ENCODE measurements around the gene OXSR1.
"Not testable (repeated sequence)": the region's sequence is repeated elsewhere in the genome, so short reads cannot be mapped to it uniquely, and the experiment has no call there.

The OXSR1 gene

GRCh38 chr3:38165722-38166387, 518 bp downstream of the OXSR1 start:
- DNase-seq (ENCODE audit: low read depth in 2 of 2) = no peak

- no peak for DNase-seq (ENCODE audit: low read depth in 2 of 2)
These were observed 2.3 kb downstream of the OXSR1 start for GRCh38 chr3:38167591-38167990.

- DNase-seq (ENCODE audit: low read depth in 2 of 2) = no peak
These were observed 3.1 kb downstream of the OXSR1 start for GRCh38 chr3:38168151-38169026.

DNA sequence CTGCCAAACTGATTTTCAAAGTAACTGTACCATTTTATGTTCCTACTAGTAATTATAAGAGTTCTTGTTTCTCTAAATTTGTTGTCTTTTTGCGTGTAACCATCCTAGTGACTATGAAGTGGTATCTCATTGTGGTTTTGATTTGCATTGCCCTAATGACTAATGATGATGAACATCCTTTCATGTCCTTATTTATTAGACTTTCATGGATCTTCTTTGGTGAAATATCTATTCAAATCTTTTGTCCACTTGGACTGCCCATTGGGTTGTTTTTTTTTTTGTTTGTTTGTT, 3.6 kb downstream of the OXSR1 start:
- DNase-seq (ENCODE audit: low read depth in 2 of 2) = no peak

- DNase-seq (ENCODE audit: low read depth in 2 of 2) = no peak
These were observed 5.4 kb downstream of the OXSR1 start for GRCh38 chr3:38170722-38171121.

DNA sequence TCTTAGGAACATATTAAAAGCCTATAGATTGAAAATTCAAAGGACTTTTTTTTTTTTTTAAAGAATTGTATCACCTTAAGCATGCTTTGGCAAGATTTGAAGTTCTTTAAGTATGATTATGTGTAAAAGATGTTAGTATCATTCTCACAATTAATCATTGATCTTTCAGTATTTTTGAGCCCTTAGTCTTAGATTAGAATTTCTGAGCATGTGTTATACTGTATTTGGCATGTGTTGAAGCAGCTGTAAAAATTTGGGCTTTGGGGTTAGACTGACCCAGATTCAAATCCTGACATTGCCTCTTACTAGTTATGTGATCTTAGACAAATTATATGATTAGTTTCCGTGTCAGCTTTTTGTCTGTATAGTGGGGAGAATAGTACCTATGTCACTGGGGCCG, 6.3 kb downstream of the OXSR1 start:
- DNase-seq (ENCODE audit: low read depth in 2 of 2) = no peak

DNA sequence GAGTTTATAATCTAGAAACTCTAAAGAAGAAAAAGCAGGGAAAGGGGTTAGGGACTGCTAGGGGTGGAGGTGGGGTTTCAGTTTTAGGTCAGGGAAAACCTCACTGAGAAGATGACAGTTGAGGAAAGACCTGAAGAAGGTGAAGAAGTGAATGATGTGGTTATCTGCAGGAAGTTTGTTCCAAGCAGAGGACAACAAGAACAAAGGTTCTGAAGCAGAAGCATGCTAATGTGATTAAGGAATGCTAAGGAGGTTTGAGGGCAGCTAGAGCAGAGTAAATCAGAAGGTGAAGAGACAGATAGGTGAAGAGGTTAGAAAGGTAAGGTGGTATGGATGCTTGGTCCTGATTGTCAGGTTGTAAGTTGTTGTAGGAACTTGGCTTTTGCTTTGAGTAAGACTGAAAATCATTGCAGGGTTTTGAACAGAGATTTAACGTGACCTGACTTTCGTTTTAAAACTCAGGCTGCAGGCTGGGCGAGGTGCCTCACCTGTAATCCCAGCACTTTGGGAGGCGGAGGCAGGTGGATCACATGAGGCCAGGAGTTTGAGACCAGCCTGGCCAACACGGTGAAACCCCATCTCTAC, 8.6 kb downstream of the OXSR1 start:
- no peak for DNase-seq (ENCODE audit: low read depth in 2 of 2)

- no peak for DNase-seq (ENCODE audit: low read depth in 2 of 2)
These were observed 11.8 kb downstream of the OXSR1 start for GRCh38 chr3:38177181-38177580.

GRCh38 chr3:38186781-38187180, 21.4 kb downstream of the OXSR1 start:
- no peak for DNase-seq (ENCODE audit: low read depth in 2 of 2)

- no peak for DNase-seq (ENCODE audit: low read depth in 2 of 2)
These were observed 25.1 kb downstream of the OXSR1 start for GRCh38 chr3:38190481-38190881.

- DNase-seq (ENCODE audit: low read depth in 2 of 2) = not testable (repeated sequence)
These were observed 37.6 kb downstream of the OXSR1 start for GRCh38 chr3:38202931-38203330.

DNA sequence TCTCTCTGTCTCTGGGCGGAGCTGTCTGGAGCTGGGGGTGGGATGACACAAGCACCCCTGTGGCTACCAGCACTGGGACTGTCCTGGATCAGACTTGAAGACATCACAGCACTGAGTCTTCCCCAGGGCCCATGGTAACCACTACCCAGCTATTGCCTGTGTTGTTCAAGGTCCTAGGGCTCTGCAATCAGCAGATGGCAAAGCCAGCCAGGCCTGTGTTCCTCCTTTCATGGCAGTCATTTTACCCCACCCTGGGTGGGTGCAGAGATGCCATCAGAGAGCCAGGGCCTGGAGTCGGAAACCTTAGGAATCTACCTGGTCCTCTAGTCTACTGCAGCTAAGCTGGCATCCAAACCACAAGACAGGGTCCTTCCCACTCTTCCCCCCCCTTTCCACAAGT, 38.4 kb downstream of the OXSR1 start:
- DNase-seq (ENCODE audit: low read depth in 2 of 2) = no peak

DNA sequence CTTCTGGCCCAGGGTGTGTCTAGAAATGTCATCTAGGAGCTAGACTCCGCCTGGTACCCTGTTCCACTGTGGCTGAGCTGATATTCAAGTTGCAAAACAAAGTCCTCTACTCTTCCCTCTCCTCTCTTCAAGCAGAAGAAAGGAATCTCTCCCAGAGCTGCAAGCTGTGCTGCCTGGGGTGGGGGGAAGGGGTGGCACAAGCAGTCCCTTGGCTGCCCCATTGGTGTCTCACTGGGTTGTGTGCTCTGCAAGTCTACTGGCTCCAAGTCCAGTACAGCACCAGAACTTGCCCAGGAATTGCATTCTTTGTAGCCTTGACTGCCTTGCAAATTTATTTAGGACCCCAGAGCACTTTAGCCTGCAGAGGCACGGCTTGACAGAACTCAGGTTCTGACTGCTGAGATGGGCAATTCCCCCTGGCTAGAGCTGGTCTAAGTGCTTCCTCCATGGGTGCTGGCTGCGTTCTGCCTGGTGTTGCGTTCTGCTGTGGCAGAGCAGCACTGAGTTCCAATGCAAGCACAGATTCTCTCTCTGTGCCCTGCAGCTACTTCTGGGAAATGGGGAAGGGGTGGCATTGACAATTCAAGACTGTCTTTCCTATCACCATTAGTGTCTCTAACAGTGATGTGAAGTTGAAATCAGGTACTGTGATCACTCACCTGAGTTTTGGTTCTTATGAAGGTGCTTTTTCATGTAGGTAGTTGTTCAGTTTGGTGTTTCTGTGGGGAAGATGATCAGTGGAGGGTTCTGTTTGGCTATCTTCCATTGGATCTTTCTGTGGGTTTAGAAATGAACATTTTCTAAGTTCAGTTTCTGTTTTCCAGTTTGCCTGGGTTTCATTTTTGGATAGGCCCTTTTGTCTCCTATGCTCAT, 39.5 kb downstream of the OXSR1 start:
- no peak for DNase-seq (ENCODE audit: low read depth in 2 of 2)

GRCh38 chr3:38205472-38205805, 40.1 kb downstream of the OXSR1 start:
- DNase-seq (ENCODE audit: low read depth in 2 of 2) = no peak

DNA sequence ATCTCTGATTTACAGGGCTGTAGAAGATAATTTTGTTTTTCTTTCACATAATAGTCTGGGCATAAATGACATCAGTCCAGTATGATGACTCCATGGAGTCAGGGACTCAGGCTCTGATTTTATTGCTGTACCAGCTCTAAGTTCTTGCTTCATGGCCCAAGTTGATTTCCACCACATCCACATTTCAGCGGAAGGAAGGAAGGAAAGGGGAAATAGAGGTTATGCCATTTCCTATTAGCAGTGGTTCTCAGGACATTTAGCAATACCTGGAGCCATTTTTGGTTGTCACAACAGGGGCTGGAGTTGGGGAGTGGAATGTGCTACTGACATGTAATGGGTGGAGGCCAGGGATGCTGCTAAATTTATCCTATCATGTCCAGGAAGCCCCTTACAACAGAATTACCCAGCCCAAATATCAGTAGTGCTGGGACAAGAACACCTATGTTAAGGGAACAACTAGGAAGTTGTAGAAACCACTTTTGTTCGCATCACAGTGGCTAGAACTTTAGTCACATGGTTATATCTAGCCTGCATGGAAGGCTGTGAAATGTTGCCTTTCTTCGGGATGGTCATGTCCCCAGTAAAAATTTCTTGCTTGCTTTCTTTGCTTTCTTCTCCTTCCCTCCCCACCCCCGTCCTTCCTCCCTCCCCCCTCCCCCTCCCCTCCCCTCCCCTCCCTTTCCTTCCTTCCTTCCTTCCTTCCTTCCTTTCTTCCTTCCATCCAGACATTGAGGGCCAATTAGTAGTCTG, 42.1 kb downstream of the OXSR1 start:
- no peak for DNase-seq (ENCODE audit: low read depth in 2 of 2)

DNA sequence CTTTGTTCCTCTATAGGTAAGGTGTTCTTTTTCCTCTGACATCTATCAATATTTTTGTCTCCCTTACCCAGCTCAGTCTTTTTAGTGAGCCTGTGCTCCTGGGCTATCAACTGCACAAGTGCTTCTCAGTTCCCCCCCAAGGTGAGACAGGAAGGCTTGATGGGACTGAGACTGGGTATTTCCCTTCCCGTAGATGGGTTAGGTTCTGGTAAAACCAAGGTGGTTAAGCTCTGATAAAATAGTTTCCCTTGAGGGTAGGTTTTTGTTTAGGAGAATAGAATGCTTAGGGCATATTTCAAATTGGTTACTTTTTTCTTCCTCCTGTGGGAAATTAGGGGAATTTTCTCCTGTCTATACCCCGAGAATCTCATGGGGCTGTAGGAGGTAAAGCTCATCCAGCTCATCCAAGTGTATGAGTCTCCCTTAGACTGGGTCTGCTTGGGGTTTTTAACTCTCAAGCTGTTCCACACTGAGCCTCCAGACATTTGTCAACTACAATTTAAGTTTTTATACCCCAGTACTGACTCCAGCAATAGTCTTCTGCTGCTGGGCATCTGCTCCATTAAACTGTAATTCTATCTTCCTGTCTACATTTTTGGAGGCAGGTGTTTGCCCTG, 44.9 kb downstream of the OXSR1 start:
- DNase-seq (ENCODE audit: low read depth in 2 of 2) = no peak

DNA sequence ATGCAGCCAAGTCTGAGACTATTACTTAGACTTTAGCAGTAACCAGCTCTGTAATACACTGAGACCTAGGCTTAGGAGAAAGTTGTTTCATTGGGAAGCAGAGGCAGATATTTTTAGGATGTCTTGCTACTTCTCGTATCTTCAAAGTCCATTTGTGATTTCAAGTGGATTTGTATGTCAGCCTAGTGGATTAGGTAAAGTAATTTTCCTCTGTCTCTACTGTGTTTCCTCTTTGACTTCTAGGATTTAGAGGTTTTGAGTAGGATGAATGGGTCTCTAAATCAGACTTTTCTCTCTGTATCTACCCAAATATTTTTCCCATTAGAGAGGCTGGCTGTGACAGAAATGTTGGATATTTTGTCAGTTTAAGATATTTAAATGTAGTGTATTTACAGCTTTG, 46.8 kb downstream of the OXSR1 start:
- DNase-seq (ENCODE audit: low read depth in 2 of 2) = no peak

DNA sequence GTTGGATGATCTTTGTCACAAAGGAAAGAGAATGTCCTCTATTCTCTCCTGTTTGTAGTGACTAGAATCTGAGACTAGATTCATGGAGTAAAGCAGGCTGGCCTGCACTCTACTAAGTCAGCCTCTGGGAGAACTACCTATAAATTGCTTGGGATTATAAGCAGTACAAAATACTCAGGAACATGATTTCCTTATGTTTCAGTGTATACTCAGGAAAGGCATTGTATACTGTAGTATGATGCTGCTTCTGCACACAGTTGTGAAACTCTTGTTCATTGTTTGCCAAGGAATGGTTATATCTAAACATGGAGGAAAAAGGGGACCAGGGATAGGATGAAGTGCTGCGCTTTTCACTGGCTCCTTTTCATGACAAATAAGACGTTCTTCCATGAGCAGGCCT, 49.2 kb downstream of the OXSR1 start:
- no peak for DNase-seq (ENCODE audit: low read depth in 2 of 2)

DNA sequence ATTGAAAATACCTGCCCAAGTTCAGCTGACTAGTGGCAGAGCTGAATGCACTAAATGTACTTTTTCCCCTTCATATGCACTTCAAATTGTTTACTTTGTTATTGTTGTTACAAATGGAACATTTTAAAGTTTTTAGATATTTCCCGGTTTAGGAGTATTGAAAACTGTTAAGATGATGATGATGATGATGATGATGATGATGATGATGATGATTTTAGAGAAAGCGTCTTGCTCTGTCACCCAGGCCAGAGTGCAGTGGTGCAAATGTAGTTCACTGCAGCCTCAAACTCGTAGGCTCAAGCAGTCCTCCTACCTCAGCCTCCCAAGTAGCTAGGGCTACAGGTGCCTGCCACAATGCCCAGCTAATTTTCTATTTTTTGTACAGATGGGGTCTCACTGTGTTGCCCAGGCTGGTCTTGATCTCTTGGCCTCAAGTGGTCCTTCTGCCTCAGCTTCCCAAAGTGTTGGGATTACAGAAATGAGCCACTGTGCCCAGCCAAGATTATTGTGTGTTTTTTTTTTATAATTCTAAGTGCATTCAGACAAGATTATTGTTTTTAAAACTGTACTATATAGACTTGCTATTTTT, 54.4 kb downstream of the OXSR1 start:
- DNase-seq (ENCODE audit: low read depth in 2 of 2) = no peak

GRCh38 chr3:38221005-38221404, 55.7 kb downstream of the OXSR1 start:
- DNase-seq (ENCODE audit: low read depth in 2 of 2) = no peak

All from activated CD8-positive, alpha-beta memory T cell treated with anti-CD3 and anti-CD28 coated beads for 4 hours (primary cell).